Naive thymus-derived CD8-positive, alpha-beta T cell (primary cell): Measurements from ENCODE around the gene IZUMO2. TPM values are rescaled to one million over a fixed set of nuclear protein-coding genes. Genes with fewer than 3 reads are reported as not detected.

ENCODE experiments used
- ATAC-seq, 2 donors: fragments of 150-1000 bp; cut with Tn5 transposase in 1 of 2; sonication (Bioruptor Pico), chemical (Tn5 transposase) in 1 of 2; 1 replicate in 1 of 2; 2 replicates in 1 of 2; pipeline ENCODE4 v1.10.0; 2021; ENCODE audit warnings: mild to moderate bottlenecking in 2 of 2, moderate library complexity in 2 of 2
- POLR2A ChIA-PET: fragments of 350-600 bp; sonication (Branson Sonifier 250); formaldehyde crosslinking; loops from one replicate; lab custom pipeline; 2021; ENCODE audit warnings: antibody characterized with exemption; lab: Charles Lee
- DNase-seq, 10 donors: peaks; one replicate each; pipeline versions ENCODE4 v3.0.0 to v3.0.0-alpha.2; 2020 to 2022
- H3K27ac Mint-ChIP-seq, 10 donors: one replicate each; pipeline ENCODE4 v1.8.0; 2020 to 2022; ENCODE audit warnings: mild to moderate bottlenecking in 10 of 10, mixed read lengths in 10 of 10, moderate library complexity in 4 of 10, inconsistent platforms in 1 of 10
- H3K27me3 Mint-ChIP-seq, 5 donors: one replicate each; pipeline ENCODE4 v1.8.0; 2021 to 2022; ENCODE audit warnings: mixed read lengths in 5 of 5
- H3K36me3 Mint-ChIP-seq, 3 donors: one replicate each; pipeline ENCODE4 v1.8.0; 2020 to 2022; ENCODE audit warnings: mixed read lengths in 3 of 3, mild to moderate bottlenecking in 2 of 3, inconsistent platforms in 1 of 3
- H3K4me1 Mint-ChIP-seq, 4 donors: one replicate each; pipeline ENCODE4 v1.8.0; 2021 to 2022; ENCODE audit warnings: mixed read lengths in 4 of 4
- H3K4me3 Mint-ChIP-seq, 10 donors: one replicate each; pipeline ENCODE4 v1.8.0; 2020 to 2022; ENCODE audit warnings: mild to moderate bottlenecking in 10 of 10, mixed read lengths in 10 of 10, moderate library complexity in 6 of 10, inconsistent platforms in 1 of 10
- H3K9me3 Mint-ChIP-seq, 9 donors: one replicate each; pipeline ENCODE4 v1.8.0; 2020 to 2022; ENCODE audit warnings: mixed read lengths in 9 of 9, mild to moderate bottlenecking in 3 of 9, inconsistent platforms in 1 of 9, moderate library complexity in 1 of 9
- polyA plus RNA-seq, 3 donors: library from polyadenylated mRNA; unstranded; fragments of 300-500 nt; fragmentation: Illumina TruSeq; gene quantifications; one replicate each; pipeline ENCODE4 v1.2.3, GENCODE V29; 2021
- total RNA-seq, 8 experiments: library from RNA in 2 of 8; stranded (reverse) in 2 of 8; gene quantifications; one replicate each; pipeline ENCODE4 v1.2.3 and lab custom pipeline; 2021 to 2026

Gene IZUMO2
- total RNA-seq (not detected), polyA plus RNA-seq (not detected), total RNA-seq (lab: John Stamatoyannopoulos, UW) (0 reads per million in 6 experiments)

DNA sequence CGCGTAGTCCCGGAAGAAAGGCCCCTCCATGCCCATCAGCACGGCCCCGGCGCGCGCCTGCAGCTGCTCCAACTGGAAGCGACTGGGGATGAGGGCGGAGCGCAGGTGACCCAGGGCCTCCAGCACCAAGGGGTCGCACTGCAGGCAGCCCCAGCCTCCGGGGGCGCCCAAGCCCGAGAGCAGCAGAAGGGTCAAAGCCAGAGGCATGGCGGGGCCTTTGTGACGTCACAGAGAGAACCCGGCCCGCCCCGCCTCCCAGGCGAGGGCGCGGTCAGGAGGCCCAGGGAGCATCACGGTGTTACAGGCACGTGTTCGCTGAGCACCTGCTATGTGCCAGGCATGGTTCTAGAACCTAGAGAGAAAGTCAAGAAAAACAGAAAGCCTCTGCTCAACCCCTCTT, at the start of gene IZUMO2:
Gene IZUMO2, minus strand, starts transcription at position 294 of the 400 bp plus-strand sequence. Its CDS starts 87 bp downstream, at position 207.
- Mint-ChIP-seq H3K9me3 (peaks cover 0 to 19% (median 10%) of the 10 kb centered on the region in 9 donors), H3K27me3 (peaks cover 7 to 45% (median 32%) of the 10 kb centered on the region in 5 donors), H3K4me1 (no peaks in the 10 kb centered on the region), H3K4me3 (peak within 1 kb of the TSS in 1 of 10 donors; percentile 8), H3K27ac (no peak within 1 kb of the TSS), H3K36me3 (no peaks in the 10 kb centered on the region)
- POLR2A ChIA-PET: no interaction called here
- ATAC-seq (no peak), DNase-seq (no peak)

DNA sequence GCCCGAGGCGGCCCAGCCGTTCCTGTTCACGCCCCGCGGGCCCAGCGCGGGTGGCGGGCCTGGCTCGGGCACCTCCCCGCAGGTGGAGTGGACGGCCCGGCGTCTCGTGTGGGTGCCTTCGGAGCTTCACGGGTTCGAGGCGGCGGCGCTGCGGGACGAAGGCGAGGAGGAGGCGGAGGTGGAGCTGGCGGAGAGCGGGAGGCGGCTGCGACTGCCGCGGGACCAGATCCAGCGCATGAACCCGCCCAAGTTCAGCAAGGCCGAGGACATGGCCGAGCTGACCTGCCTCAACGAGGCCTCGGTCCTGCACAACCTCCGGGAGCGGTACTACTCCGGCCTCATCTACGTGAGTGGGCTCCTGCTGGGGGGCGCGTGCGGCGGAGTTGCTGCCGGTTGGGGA, 47.3 kb upstream of the IZUMO2 start:
- H3K4me3 Mint-ChIP-seq: no peak overlapping the region
- POLR2A ChIA-PET: interaction anchor here (0.7 kb wide), 1 partner anchor 61 kb away, joined by 7 read pairs; no protein-coding TSS in a partner anchor
- no peaks in the 10 kb centered on the region for H3K36me3 Mint-ChIP-seq
- no peak overlapping the region for H3K27ac Mint-ChIP-seq
- H3K4me1 Mint-ChIP-seq: no peaks in the 10 kb centered on the region
- no peak for DNase-seq
- peaks cover 6 to 28% (median 21%) of the 10 kb centered on the region in 5 donors for H3K27me3 Mint-ChIP-seq
- H3K9me3 Mint-ChIP-seq: peaks cover 0 to 22% (median 9%) of the 10 kb centered on the region in 9 donors
- ATAC-seq: no peak

DNA sequence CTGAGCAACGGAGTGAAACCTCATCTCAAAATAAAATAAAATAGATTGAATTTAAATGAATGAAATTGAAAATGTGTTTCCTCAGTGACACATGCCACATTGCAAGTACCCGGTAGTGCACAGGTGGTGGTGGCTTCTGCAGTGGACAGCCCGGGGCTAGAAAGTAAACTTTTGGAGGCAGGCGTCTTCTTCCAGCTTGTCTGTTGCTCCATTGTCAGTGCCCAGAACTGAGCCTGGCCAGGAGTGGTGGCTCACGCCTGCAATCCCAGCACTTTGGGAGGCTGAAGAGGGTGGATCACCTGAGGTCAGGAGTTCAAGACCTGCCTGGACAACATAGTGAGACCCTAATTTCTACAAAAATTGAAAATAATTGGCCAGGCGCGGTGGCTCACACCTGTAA, 46.0 kb upstream of the IZUMO2 start:
- ATAC-seq (no peak), DNase-seq (no peak)
- H3K36me3 Mint-ChIP-seq: no peaks in the 10 kb centered on the region
- H3K4me1 Mint-ChIP-seq: peaks cover 0 to 4% (median under 1%) of the 10 kb centered on the region in 4 donors
- H3K4me3 Mint-ChIP-seq: no peak overlapping the region
- peaks cover 0 to 22% (median 9%) of the 10 kb centered on the region in 9 donors for H3K9me3 Mint-ChIP-seq
- H3K27me3 Mint-ChIP-seq: peaks cover 11 to 39% (median 27%) of the 10 kb centered on the region in 5 donors
- POLR2A ChIA-PET: no interaction called here
- no peak overlapping the region for H3K27ac Mint-ChIP-seq

DNA sequence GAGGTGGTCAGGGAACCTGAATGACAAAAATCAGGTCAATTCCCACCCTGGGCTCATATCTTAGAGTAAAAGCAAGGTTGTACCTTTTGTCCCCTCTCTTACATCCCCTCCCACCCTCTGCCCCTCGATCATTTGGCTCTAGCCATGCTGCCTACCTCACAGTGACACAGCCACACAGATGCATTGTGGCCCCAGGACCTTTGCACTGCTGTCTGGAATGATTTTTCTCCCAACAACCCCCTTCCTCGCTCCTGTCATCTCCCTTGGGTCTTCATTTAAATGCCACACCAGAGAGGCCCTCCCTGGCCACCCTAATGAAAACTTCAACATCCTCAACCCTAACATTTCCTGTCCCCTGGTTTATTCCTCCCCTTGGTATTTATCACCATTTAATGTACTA, 44.6 kb upstream of the IZUMO2 start:
- Mint-ChIP-seq H3K27me3 (peaks cover 14 to 43% (median 29%) of the 10 kb centered on the region in 5 donors), H3K27ac (no peak overlapping the region), H3K4me3 (no peak overlapping the region), H3K4me1 (peaks cover 0 to 5% (median 1%) of the 10 kb centered on the region in 4 donors), H3K36me3 (no peaks in the 10 kb centered on the region), H3K9me3 (peaks cover 0 to 22% (median 9%) of the 10 kb centered on the region in 9 donors)
- ATAC-seq (no peak), DNase-seq (no peak)
- POLR2A ChIA-PET: no interaction called here

DNA sequence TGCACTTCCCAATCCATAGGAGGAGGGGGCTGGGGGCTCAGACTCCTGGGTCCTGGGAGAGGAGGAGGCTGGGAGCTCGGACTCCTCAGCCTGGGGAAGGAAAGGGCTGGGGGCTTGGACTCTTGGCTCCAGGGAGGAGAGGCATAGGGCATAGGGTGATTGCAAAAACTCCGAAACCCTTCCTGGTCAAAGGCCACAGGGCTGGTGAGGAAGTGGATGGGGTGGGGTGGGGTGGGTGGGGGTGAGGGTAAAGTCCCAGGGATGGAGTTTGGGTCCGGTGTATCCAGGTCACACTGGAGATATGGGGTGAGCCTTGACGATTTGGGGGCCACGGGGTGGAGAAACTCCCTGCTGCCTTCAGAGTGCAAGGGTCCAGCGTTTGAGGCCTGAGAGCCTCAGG, 43.1 kb upstream of the IZUMO2 start:
- peaks cover 0 to 6% (median 0%) of the 10 kb centered on the region in 3 donors for H3K36me3 Mint-ChIP-seq
- no peak for DNase-seq
- no peak overlapping the region for H3K4me3 Mint-ChIP-seq
- H3K27ac Mint-ChIP-seq: peak overlapping the region in 1 of 10 donors; percentile 62
- peaks cover 24 to 58% (median 42%) of the 10 kb centered on the region in 5 donors for H3K27me3 Mint-ChIP-seq
- peaks cover 0 to 5% (median 1%) of the 10 kb centered on the region in 4 donors for H3K4me1 Mint-ChIP-seq
- H3K9me3 Mint-ChIP-seq: peaks cover 0 to 7% (median 2%) of the 10 kb centered on the region in 9 donors
- no peak for ATAC-seq
- POLR2A ChIA-PET: no interaction called here

DNA sequence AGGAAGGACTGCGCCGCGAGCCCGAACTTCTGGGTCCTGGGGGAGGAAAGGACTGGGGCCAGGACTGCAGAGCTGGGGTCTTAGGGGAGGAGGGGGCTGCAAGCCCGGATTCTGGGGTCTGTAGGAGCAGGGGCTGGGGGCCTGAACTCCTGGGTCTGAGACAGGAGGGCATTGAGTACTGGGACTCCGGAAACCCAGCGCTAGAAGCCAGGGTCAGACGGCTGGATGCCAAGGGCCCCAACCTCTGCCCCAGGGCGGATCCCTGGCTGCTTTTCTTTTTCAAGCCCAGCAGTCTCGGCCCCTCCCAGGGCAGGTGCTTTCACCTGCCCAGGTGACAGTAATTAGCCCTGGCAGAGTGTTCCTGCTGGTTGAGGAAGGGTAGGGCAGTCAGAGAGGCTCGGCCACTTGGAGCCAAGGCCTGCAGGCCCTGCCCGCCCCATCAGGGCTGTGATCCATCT, 42.6 kb upstream of the IZUMO2 start:
- H3K36me3 Mint-ChIP-seq: peaks cover 0 to 6% (median 0%) of the 10 kb centered on the region in 3 donors
- DNase-seq (no peak), ATAC-seq (no peak)
- peaks cover 28 to 63% (median 47%) of the 10 kb centered on the region in 5 donors for H3K27me3 Mint-ChIP-seq
- peaks cover 0 to 5% (median 1%) of the 10 kb centered on the region in 4 donors for H3K4me1 Mint-ChIP-seq
- no peak overlapping the region for H3K27ac Mint-ChIP-seq
- H3K4me3 Mint-ChIP-seq: no peak overlapping the region
- POLR2A ChIA-PET: no interaction called here
- peaks cover 0 to 6% (median 2%) of the 10 kb centered on the region in 9 donors for H3K9me3 Mint-ChIP-seq

DNA sequence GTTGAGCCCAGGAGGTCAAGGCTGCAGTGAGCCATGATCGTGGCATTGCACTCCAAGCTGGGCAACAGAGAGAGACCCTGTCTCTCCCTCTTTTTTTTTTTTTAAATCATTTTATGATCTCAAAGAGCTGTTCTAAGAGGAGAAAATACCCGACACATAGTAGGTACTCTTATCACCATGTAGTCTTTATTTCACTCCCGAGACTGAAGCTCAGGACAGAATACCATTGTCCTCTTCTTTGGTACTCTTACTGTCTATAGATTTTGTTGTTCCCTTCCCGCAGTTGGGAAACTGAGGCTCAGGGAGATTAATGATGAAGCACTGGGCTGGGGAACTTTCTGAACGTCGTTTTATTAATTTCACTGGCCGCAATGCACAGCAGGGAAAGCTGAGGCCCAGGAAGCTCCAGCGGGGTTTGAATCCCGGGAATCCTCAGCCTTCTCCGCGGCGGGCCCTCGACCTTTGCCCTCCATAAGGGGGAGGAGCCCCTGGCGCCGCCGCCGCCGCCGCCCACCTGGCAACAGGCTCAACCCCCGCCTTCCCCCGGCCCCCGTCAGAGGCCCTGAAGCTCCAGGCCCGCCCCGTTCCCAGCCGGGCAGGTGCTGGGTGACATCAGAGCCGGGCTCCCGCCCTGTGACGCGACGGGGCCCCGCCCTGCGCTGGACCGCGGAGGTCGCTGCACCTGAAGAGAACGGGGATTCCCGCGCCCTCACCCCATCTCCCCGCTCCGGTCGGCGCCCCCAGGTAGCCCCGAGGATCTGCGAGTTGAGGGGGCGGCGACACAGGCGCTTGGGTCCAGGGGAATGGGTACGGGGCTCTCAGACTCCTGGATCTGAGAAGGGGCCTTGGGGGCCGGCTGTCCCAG, 42.0 kb upstream of the IZUMO2 start:
- peak in 3 of 10 donors; percentile 4 to 10 (median 8) for DNase-seq
- Mint-ChIP-seq H3K4me1 (peaks cover 0 to 5% (median 1%) of the 10 kb centered on the region in 4 donors), H3K4me3 (peak overlapping the region in 3 of 10 donors; percentile 26 to 36 (median 29)), H3K27ac (no peak overlapping the region), H3K36me3 (peaks cover 0 to 6% (median 0%) of the 10 kb centered on the region in 3 donors), H3K9me3 (peaks cover 0 to 8% (median 1%) of the 10 kb centered on the region in 9 donors), H3K27me3 (peaks cover 28 to 63% (median 47%) of the 10 kb centered on the region in 5 donors)
- POLR2A ChIA-PET: interaction anchor here (0.9 kb wide), 1 partner anchor 69 kb away, joined by 3 read pairs; no protein-coding TSS in a partner anchor
- peak in 1 of 2 donors; percentile 73 for ATAC-seq

DNA sequence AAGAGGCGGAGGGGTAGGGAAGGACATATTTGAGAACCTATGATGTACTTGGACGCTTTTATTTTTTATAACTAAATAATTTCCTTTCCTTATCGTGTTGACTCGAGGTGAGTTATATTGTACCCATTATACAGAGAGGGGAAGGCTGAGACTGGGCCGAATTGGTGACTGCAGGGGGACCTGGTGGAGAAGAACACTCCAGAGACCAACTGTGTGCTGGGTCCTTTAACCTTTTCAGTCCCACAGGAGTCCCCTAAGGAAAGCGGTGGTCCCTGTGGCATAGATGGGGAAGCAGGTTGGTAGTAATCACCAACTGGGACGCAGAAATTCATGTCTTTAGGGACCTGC, 41.0 kb upstream of the IZUMO2 start:
- POLR2A ChIA-PET: no interaction called here
- DNase-seq (no peak), ATAC-seq (no peak)
- H3K27me3 Mint-ChIP-seq: peaks cover 29 to 67% (median 55%) of the 10 kb centered on the region in 5 donors
- H3K4me3 Mint-ChIP-seq: peak overlapping the region in 3 of 10 donors; percentile 20 to 54 (median 29)
- H3K27ac Mint-ChIP-seq: no peak overlapping the region
- peaks cover 0 to 5% (median 1%) of the 10 kb centered on the region in 4 donors for H3K4me1 Mint-ChIP-seq
- H3K36me3 Mint-ChIP-seq: peaks cover 0 to 6% (median 0%) of the 10 kb centered on the region in 3 donors
- H3K9me3 Mint-ChIP-seq: peaks cover 0 to 8% (median 0%) of the 10 kb centered on the region in 9 donors

DNA sequence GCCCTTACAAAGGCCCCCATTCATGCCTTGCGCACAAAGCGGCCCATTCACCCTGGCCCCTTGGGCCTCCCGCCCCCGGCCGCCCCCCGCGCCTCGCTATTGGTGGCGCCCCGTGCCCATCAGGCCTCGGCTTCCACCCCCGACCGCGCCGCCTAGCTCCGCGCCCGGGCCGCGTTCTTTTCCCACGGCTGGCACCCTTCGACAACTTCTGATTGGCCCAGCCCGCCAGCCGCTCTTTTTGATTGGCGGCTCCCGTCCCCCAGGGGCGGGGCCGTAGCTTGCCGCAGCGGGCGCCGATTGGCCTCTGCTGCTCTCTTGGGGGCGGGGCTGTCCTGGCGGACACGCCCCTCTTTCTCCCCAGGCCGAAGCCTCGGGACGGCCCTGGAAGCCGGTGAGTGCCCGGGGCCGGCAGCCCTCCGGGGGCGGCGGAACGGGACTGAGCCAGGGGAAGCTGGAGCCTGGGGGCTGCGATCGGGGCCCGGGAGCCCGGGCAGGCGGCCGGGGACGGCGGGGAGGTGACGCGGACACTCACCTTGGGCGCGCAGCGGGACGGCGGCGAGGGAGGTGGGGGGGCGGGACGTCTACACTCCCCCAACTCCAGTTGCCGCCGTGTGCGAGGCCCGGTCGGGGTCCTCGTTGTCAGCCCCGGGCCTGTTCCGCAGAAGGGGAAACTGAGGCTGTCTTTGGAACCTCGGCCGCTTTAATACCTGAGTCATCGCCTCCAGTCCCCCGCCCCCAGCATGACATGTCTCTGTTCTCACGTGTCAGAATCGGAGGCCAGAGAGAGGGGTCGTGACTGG, 40.4 kb upstream of the IZUMO2 start, which contains the start of gene MYH14:
Gene MYH14, plus strand, starts transcription at position 342 of the 800 bp plus-strand sequence. CDS start 6,744 bp downstream, outside the sequence.
- Mint-ChIP-seq H3K9me3 (peaks cover 0 to 8% (median 0%) of the 10 kb centered on the region in 9 donors), H3K4me1 (peaks cover 0 to 5% (median 1%) of the 10 kb centered on the region in 4 donors), H3K27me3 (peaks cover 33 to 72% (median 58%) of the 10 kb centered on the region in 5 donors), H3K4me3 (peak within 1 kb of the TSS in 6 of 10 donors; percentile 14 to 54 (median 28)), H3K27ac (no peak within 1 kb of the TSS), H3K36me3 (peaks cover 0 to 6% (median 0%) of the 10 kb centered on the region in 3 donors)
- ATAC-seq: peak; percentile 25 to 38
- POLR2A ChIA-PET: no interaction called here
- peak in 2 of 10 donors; percentile 2 to 13 for DNase-seq

DNA sequence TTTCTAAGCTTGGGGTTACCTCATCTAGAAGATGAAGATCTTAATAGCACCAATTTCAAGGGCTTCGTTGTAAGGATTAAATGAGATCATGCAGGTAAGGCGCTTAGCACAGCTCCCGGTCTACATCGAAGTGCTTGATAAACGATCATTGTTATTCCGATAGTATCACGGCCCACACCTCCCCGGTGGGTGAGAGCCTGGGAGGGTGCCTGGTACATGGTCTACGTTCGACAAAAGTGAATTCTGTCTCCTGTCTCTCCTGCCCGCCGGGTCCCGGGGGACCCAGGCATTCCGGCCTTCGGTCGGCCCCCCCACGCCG, 39.8 kb upstream of the IZUMO2 start:
- H3K36me3 Mint-ChIP-seq: peaks cover 0 to 6% (median 0%) of the 10 kb centered on the region in 3 donors
- H3K4me1 Mint-ChIP-seq: peaks cover 0 to 5% (median 1%) of the 10 kb centered on the region in 4 donors
- peaks cover 32 to 69% (median 56%) of the 10 kb centered on the region in 5 donors for H3K27me3 Mint-ChIP-seq
- peaks cover 0 to 8% (median 0%) of the 10 kb centered on the region in 9 donors for H3K9me3 Mint-ChIP-seq
- H3K27ac Mint-ChIP-seq: no peak overlapping the region
- DNase-seq (no peak), ATAC-seq (no peak)
- H3K4me3 Mint-ChIP-seq: peak overlapping the region in 2 of 10 donors; percentile 14 to 48
- POLR2A ChIA-PET: no interaction called here

DNA sequence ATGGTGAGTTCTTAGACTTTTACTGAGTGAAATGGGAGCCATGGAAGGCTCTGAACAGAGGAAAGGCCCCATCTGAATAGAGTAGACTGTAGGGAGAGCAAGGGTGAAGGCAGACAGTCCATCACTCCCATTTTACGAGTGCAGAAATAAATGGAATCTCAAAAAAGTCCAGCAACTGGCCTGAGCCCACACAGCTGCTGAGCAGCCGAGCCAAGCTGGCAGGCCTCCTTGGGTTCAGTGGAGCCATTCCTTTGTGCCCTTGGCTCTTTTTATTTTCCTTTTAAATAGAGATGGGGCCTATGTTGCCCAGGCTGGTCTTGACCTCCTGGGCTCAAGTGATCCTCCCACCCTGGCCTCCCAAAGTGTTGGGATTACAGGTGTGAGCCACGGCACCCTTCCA, 39.3 kb upstream of the IZUMO2 start:
- peaks cover 0 to 6% (median 0%) of the 10 kb centered on the region in 3 donors for H3K36me3 Mint-ChIP-seq
- peaks cover 0 to 5% (median 1%) of the 10 kb centered on the region in 4 donors for H3K4me1 Mint-ChIP-seq
- peaks cover 31 to 66% (median 55%) of the 10 kb centered on the region in 5 donors for H3K27me3 Mint-ChIP-seq
- POLR2A ChIA-PET: no interaction called here
- no peak for DNase-seq
- peak overlapping the region in 1 of 10 donors; percentile 72 for H3K27ac Mint-ChIP-seq
- ATAC-seq: no peak
- H3K9me3 Mint-ChIP-seq: peaks cover 0 to 6% (median 0%) of the 10 kb centered on the region in 9 donors
- peak overlapping the region in 1 of 10 donors; percentile 14 for H3K4me3 Mint-ChIP-seq

DNA sequence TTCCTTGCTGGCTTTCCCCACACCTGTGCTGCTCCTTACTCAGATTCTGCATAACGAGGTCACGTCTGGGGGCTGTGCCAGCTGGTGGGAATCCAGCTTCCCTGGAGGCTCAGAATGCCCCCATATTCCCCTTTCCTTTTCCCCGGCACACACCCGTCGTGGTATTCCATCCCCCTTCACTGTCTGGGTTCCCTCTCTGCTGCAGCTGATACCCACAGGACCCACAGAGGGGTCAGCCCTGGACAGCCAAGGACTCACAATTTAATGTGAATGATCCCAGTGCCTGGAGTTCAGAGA, 36.1 kb upstream of the IZUMO2 start:
- Mint-ChIP-seq H3K27me3 (peaks cover 38 to 71% (median 50%) of the 10 kb centered on the region in 5 donors), H3K27ac (no peak overlapping the region), H3K4me1 (peaks cover 0 to 3% (median under 1%) of the 10 kb centered on the region in 4 donors), H3K36me3 (peaks cover 0 to 6% (median 0%) of the 10 kb centered on the region in 3 donors), H3K9me3 (peaks cover 0 to 6% (median 0%) of the 10 kb centered on the region in 9 donors), H3K4me3 (no peak overlapping the region)
- POLR2A ChIA-PET: no interaction called here
- ATAC-seq: no peak
- no peak for DNase-seq
